Measurements from ENCODE around the gene BHLHE23. TPM values are rescaled to one million over a fixed set of nuclear protein-coding genes. Genes with fewer than 3 reads are reported as not detected.

BHLHE23 gene
- total RNA-seq, 4 donors from 2014 or later = not detected

- ATAC-seq (no peak), DNase-seq (no peak)
- Histone ChIP-seq H3K36me3 (no peaks in the 10 kb centered on the region), H3K9me3 (no peaks in the 10 kb centered on the region), H3K27me3 (peaks cover 19 to 35% (median 25%) of the 10 kb centered on the region in 3 donors), H3K4me3 (no peak overlapping the region), H3K27ac (no peak overlapping the region), H3K4me1 (no peaks in the 10 kb centered on the region)
- TF ChIP-seq POLR2A (IDR thresholded peaks at IDR 0.05) = no peak
- TF ChIP-seq CTCF (IDR thresholded peaks at IDR 0.05 in 4 of 5, conservative IDR thresholded peaks at IDR 0.05 in 1 of 5) = no peak
- in situ Hi-C loops (cut with MboI; ENCODE audit: low sequenced_read_pairs in 4 of 4) (no loop called here), intact Hi-C loops (cut with DNase I; ENCODE audit: low total_unique reads) (no loop called here)
Observed at GRCh38 chr20:63050406-63050805, 43.6 kb upstream of the BHLHE23 start.

GRCh38 chr20:63049561-63050221 lies 42.9 kb upstream of the BHLHE23 start:
- H3K9me3 ChIP-seq = no peaks in the 10 kb centered on the region
- DNase-seq = no peak
- TF ChIP-seq CTCF (IDR thresholded peaks at IDR 0.05 in 4 of 5, conservative IDR thresholded peaks at IDR 0.05 in 1 of 5) (no peak), POLR2A (IDR thresholded peaks at IDR 0.05) (no peak)
- intact Hi-C loops (cut with DNase I; ENCODE audit: low total_unique reads) = no loop called here
- no peak overlapping the region for H3K4me3 ChIP-seq
- no peak overlapping the region for H3K27ac ChIP-seq
- no peak for ATAC-seq
- H3K4me1 ChIP-seq = no peaks in the 10 kb centered on the region
- H3K36me3 ChIP-seq = no peaks in the 10 kb centered on the region
- in situ Hi-C loops (cut with MboI; ENCODE audit: low sequenced_read_pairs in 4 of 4) = no loop called here
- peaks cover 20 to 33% (median 25%) of the 10 kb centered on the region in 3 donors for H3K27me3 ChIP-seq

DNA sequence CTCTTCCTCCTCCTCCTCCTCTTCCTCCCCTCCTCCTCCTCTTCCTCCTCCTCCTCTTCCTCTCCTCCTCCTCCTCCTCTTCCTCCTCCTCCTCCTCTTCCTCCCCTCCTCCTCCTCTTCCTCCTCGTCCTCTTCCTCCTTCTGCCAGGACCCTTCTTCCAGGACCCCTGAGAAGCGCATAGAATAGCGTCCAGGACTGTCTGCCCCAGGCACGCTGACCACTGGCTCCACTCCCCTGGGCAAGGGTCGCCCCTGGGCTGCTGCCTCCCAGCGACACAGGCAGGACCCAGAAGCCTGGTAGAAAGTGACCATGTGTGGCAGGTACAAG lies 42.4 kb upstream of the BHLHE23 start:
- H3K36me3 ChIP-seq = no peaks in the 10 kb centered on the region
- no peak overlapping the region for H3K4me3 ChIP-seq
- ATAC-seq (no peak), DNase-seq (no peak)
- no peaks in the 10 kb centered on the region for H3K4me1 ChIP-seq
- H3K27ac ChIP-seq = no peak overlapping the region
- intact Hi-C loops (cut with DNase I; ENCODE audit: low total_unique reads) (no loop called here), in situ Hi-C loops (cut with MboI; ENCODE audit: low sequenced_read_pairs in 4 of 4) (no loop called here)
- TF ChIP-seq CTCF (IDR thresholded peaks at IDR 0.05 in 4 of 5, conservative IDR thresholded peaks at IDR 0.05 in 1 of 5) (no peak), POLR2A (IDR thresholded peaks at IDR 0.05) (no peak)
- peaks cover 25 to 33% (median 25%) of the 10 kb centered on the region in 3 donors for H3K27me3 ChIP-seq
- no peaks in the 10 kb centered on the region for H3K9me3 ChIP-seq

DNA sequence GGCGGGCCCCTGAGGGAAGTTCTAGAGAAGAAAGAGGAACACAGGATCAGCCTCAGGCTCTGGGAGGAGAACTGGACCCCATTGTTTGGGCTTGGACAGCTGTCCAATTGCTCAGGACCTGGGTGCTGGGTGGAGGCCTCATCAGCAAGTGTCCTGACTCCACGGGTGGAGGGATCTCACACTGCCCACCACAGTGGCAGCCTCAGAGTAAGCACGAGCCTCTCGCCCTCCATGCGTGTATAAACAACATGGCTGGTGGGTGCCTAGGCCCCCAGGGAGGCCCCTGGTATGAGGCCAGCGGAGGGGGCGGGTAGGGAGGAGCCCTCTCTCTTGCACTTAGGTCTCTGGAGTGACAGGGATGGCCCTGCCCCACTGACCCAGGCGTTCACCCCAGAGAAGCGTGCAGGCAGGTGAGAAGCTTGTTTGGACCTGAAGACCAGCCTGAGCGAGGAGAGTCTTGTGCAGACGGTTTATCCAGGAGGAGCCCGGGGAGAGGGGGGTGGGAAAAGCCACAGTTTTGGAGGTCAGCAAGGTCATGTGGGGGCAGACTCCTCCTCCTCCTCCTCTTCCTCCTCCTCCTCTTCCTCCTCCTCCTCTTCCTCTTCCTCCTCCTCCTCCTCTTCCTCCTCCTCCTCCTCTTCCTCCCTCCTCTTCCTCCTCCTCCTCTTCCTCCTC lies 41.9 kb upstream of the BHLHE23 start:
- DNase-seq (no peak), ATAC-seq (no peak)
- H3K4me1 ChIP-seq = no peaks in the 10 kb centered on the region
- no peak for TF ChIP-seq CTCF (IDR thresholded peaks at IDR 0.05 in 4 of 5, conservative IDR thresholded peaks at IDR 0.05 in 1 of 5)
- no peak for TF ChIP-seq POLR2A (IDR thresholded peaks at IDR 0.05)
- no peaks in the 10 kb centered on the region for H3K36me3 ChIP-seq
- in situ Hi-C loops (cut with MboI; ENCODE audit: low sequenced_read_pairs in 4 of 4) = no loop called here
- intact Hi-C loops (cut with DNase I; ENCODE audit: low total_unique reads) = no loop called here
- no peak overlapping the region for H3K27ac ChIP-seq
- H3K27me3 ChIP-seq = peaks cover 25 to 33% (median 27%) of the 10 kb centered on the region in 3 donors
- no peaks in the 10 kb centered on the region for H3K9me3 ChIP-seq
- H3K4me3 ChIP-seq = no peak overlapping the region

All from gastrocnemius medialis (tissue), 4 donors.